GM18511 (cell line): ENCODE measurements around the gene MAP2K5.
A peak's percentile ranks its signal among the peaks of the same experiment; 100 is the strongest.

ENCODE experiments used
- ATAC-seq: cut with Tn5 transposase; IDR thresholded peaks from one replicate; pipeline ENCODE4 v1.9.1; 2021; ENCODE audit warnings: mild to moderate bottlenecking, moderate library complexity; ENCODE audit not compliant: unreplicated experiment

The MAP2K5 gene

GRCh38 chr15:67746022-67746421 lies 203.5 kb downstream of the MAP2K5 start:
- ATAC-seq: no peak

- no peak for ATAC-seq
Observed at GRCh38 chr15:67746450-67746849, 203.9 kb downstream of the MAP2K5 start.

GRCh38 chr15:67747921-67748320 lies 205.4 kb downstream of the MAP2K5 start:
- ATAC-seq: no peak

- ATAC-seq: no peak
Observed at GRCh38 chr15:67750371-67750770, 207.9 kb downstream of the MAP2K5 start.

GRCh38 chr15:67753891-67754290 lies 211.4 kb downstream of the MAP2K5 start:
- no peak for ATAC-seq

- ATAC-seq: no peak
Observed at GRCh38 chr15:67755264-67755663, 212.8 kb downstream of the MAP2K5 start.

GRCh38 chr15:67755936-67756335 lies 213.4 kb downstream of the MAP2K5 start:
- ATAC-seq: no peak

GRCh38 chr15:67758619-67759300 lies 216.3 kb downstream of the MAP2K5 start:
- no peak for ATAC-seq

GRCh38 chr15:67760901-67761300 lies 218.4 kb downstream of the MAP2K5 start:
- ATAC-seq: no peak

- ATAC-seq: no peak
Observed at GRCh38 chr15:67761343-67761742, 218.8 kb downstream of the MAP2K5 start.

- ATAC-seq: peak; percentile 80
Observed at GRCh38 chr15:67762610-67763368, 220.3 kb downstream of the MAP2K5 start.

- no peak for ATAC-seq
Observed at GRCh38 chr15:67765701-67766100, 223.2 kb downstream of the MAP2K5 start.

- no peak for ATAC-seq
Observed at GRCh38 chr15:67766968-67767367, 224.5 kb downstream of the MAP2K5 start.

GRCh38 chr15:67768313-67768977 lies 225.9 kb downstream of the MAP2K5 start:
- ATAC-seq: no peak

GRCh38 chr15:67769497-67770357 lies 227.2 kb downstream of the MAP2K5 start:
- no peak for ATAC-seq

- no peak for ATAC-seq
Observed at GRCh38 chr15:67770358-67770628, 227.8 kb downstream of the MAP2K5 start.

GRCh38 chr15:67771189-67771800 lies 228.8 kb downstream of the MAP2K5 start:
- ATAC-seq: no peak

GRCh38 chr15:67774626-67775025 lies 232.1 kb downstream of the MAP2K5 start:
- ATAC-seq: no peak

- ATAC-seq: no peak
Observed at GRCh38 chr15:67775250-67775649, 232.7 kb downstream of the MAP2K5 start.

GRCh38 chr15:67775998-67776397 lies 233.5 kb downstream of the MAP2K5 start:
- ATAC-seq: no peak

- no peak for ATAC-seq
Observed at GRCh38 chr15:67776600-67776999, 234.1 kb downstream of the MAP2K5 start.
